SKM-1 (cell line): ENCODE data around the gene FOXP2.

Experiments
- DNase-seq: peaks from one replicate; lab custom pipeline; 2025; ENCODE audit not compliant: unreplicated experiment; lab: John Stamatoyannopoulos, UW

The FOXP2 gene

DNA sequence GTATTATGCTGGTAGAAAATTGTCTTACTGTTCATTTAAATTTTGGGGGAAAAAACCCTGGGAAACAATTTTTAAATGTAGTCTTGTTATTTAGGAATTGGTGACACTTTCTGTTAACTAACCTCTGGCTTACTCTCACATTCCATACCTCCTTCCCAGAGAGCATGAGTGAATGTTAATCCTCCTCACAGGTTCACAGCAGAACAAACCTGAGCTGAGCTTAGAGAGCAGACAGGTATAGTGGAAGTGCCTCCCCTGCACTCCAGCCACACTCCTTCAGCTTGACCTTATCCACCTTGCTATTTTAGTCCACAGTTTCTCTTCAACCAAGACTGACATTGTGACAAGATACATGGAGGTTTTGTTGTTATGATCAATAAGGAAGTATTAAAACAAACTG lies 235.9 kb downstream of the FOXP2 start:
- no peak for DNase-seq

DNA sequence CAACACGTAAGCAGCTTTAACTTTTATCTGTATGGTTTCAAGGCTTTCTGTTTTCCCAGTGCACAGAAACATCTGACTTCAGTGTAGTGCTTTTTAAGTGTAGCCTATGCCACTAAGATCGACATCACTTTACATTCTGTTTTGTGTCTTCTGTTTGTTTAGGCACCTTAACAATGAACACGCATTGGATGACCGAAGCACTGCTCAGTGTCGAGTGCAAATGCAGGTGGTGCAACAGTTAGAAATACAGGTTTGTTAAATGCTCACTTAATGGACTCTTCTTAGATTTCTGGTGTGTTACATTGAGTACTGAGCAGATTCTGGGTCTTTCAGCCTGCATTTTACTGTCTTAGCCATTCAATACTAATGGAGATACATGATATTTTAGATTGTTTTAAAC lies 237.4 kb downstream of the FOXP2 start:
- no peak for DNase-seq

DNA sequence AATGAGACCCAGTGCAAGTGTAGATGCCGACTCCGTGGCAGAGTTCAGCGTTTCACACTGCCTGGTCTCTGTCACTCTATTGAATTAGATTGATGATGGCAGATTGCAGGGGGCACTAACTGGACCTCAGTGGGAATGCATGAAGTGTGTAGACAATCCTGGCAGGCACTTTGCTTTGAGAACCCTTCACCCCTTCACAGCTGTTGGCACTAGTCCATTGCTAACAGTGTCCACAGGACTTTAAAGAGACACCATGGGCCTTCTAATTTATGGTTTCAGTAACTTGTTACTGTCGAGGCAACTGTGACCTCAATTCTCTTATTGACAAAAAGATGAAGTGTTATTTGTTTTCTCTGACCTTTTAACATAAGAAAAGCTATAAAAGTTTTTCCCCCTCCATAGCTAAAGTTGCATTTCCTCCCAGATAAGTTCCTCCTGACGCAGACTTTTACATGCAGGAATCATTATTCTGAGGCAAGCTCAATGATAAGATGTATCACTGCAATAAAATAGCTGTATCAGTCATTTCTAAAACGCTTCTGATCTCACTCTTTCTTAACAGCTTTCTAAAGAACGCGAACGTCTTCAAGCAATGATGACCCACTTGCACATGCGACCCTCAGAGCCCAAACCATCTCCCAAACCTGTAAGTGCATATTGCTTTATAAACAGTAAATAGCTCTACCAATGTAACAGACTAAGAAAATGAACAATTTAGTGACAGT lies 238.9 kb downstream of the FOXP2 start:
- DNase-seq, result no peak

DNA sequence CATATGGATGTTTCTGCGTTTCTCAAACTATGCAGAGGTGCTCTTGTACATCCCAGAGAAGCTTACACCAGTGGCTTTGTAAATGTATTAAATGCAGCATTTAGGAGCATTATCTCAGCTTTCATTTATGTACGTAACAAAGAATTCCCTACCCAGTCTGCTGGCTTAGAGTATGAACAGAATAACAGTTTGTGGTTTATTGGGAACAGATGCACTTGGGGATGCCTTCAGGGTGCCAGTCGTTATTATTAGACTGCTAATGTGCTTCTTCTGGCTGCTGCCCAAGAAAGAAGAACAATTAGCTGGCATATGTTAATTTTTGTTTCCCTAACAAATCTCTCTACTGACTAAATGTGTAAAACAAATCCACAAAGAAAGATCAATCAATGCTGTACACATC lies 241.9 kb downstream of the FOXP2 start:
- no peak for DNase-seq

DNA sequence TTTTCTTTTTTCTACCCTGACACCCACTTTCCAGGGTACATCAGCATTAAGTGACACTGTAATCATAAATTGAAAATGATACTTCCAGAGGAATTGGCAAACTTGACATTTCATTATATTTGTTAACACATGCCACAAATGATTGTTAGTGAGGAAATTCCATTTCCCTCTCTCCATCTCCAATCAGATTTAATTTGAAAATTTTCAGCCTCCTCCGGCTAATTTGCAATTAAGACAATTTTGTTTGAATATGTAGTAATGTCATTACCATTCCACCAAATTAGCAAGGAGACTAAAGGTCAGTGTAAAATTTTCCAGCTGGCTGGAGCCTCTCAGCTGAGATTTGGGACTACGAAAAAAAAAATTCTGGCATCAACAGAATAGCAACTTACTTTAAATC lies 242.7 kb downstream of the FOXP2 start:
- no peak for DNase-seq

DNA sequence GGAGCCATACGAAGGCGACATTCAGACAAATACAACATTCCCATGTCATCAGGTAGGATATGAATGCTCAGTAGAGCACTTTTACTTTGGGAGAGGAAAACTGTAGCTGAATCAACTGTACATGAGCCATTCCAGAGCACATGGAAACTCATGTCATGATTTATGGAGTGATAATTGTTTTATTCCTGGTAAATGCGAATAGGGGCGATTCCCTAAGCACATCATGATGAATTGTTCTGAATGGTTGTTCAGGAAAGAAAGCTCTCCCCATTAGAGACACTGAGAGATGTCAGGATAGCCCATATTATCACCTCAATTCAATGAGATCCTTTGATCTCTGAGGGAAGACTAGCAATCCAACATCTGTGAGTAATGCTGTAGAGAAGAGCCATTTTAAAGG lies 243.6 kb downstream of the FOXP2 start:
- no peak for DNase-seq

DNA sequence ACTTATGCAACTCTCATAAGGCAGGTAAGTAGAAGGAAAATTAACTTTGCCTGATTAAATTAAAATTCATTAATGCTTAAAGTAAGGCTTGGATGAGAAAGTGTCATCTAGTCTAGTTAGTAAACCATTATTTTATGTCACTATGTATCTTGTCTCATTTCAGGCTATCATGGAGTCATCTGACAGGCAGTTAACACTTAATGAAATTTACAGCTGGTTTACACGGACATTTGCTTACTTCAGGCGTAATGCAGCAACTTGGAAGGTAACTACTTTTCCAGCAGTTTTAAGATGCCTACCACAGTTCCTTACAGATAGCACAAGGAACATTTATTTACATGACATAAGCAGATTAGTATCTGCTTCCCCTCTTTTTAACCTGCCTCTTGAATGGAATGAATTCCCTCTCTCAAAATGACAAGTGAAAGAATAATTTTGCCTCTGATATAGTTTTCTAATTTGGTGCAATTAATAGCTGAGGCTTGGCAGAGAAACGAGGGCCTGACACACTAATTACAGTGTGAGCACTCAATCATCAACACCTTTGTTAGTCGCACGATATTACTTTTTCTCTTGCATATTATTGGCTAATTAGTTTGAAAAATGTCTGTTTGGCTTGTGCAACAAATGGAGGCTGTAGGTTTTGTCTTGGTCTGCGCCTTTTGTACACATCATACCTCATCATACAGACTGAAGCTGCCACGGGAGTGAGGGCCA lies 245.0 kb downstream of the FOXP2 start:
- DNase-seq, result no peak

DNA sequence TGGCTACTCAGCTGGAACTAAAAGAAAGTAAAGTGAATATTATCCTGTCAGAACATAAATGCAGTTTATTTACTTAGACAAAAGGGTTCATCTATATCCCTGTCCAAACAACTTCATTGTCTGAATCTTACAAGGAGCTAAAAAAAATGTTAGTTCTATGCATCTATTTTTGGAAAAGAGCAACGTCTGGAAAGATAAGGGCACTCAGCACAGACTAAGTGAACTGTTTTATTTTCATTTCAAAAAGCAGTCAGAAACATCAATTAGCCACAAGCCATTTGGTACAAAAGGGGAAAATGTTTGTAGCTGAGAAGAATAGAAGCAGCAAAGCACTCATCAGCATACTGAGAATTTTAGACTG lies 245.5 kb downstream of the FOXP2 start:
- DNase-seq, result no peak

DNA sequence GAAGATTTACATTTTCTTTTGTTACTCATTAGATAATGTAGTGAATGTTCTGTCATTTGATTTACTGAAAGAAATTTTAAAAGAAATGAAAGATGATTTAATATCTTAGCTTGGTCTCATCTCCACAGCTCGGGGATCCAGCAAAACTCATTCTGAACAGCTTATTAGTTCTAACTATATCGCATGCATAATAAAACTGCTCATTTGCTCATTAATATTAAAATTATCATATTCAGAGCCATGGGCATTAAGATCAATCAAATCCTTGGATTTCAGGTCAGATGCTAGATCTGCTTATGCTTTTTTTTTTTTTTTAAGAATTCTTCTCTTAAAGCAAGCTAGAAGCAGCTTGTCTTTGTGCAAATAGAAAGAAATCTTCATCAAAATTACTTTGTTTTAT lies 246.1 kb downstream of the FOXP2 start:
- DNase-seq, result no peak

DNA sequence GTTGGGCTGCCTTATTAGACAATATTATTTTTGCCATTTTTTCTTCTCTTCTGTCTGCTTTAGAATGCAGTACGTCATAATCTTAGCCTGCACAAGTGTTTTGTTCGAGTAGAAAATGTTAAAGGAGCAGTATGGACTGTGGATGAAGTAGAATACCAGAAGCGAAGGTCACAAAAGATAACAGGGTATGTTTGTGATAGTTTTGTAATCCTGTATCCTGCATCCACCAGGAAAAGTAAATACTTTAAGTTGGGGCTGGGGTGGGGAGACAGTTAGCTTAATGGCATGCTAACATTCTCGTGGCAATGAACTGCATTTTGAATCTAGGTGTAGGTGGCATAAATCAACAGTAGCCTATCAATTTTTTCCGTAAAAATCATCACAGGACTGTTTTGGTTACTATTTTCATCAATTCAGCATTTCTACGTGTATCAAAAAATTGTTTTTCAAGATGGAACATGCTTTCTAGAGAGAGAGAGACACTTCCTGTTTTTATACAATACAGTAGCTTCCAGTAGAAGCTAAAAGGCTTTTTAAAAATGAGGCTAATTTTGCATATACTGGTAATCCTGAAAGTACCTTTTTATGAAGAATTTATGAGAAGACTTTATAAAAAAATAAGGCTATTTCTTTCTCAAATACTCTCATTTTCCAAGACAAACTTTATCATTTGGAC lies 247.5 kb downstream of the FOXP2 start:
- no peak for DNase-seq

DNA sequence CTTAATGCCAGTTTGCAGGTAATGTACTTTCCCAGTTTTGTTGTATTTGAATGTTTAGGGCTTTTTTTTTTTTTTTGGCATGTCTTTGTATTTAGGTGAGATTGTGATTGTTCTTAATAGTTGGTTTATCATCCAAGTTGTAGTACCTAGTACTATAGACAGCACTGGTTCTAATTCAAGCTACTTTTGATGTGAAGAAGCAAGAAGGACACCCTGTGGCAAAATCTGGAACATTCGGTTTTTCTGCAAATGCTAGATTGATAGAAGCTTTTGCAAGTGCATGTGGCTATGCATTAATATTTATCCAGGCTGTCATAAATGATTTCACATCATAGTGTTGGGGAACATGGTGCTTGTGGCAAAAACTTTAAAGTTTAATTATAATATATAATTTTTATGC lies 248.9 kb downstream of the FOXP2 start:
- DNase-seq, result no peak

DNA sequence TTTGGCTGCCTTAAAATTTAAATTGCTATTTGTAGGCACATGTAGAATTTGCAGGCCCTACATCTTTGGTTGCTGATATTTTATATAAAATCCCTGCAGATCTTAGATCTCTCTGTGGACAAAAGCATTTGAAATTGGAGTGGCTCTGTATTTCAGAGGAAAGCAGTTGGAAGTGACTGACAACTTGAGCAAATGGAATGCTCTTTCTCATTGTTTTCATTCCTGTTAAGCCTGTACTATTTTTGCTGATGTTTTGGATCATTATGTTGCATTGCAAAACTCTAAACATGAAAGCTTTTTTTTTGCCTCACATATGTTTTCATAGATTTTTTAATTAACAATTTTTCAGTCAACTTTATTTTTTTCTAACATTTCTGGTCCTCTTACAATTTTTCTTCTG lies 256.1 kb downstream of the FOXP2 start:
- no peak for DNase-seq

DNA sequence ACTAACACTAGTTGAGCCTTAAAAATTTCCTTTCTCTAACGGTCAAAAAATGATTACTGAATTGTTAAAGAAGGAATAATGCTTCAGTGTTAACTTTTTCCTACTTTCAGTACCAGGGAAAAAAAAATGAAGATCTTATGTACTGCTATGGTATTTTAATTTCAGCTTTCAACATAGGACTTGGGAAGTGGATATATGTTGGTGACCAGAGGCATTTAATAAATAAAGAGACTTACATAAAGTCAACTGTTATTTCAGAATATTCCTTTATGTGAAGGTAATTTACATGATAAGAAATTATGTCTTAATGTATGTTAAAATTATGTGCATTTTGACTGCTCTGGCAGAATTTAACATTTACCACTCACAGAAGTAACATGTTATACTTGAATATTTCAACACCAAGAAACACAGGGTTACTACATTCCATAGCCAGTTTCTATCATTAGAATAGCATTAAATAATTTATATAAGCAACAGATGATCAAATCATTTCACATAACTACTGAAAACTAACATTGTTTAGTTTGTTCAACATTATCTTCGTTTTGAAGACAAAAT lies 257.0 kb downstream of the FOXP2 start:
- DNase-seq, result no peak

DNA sequence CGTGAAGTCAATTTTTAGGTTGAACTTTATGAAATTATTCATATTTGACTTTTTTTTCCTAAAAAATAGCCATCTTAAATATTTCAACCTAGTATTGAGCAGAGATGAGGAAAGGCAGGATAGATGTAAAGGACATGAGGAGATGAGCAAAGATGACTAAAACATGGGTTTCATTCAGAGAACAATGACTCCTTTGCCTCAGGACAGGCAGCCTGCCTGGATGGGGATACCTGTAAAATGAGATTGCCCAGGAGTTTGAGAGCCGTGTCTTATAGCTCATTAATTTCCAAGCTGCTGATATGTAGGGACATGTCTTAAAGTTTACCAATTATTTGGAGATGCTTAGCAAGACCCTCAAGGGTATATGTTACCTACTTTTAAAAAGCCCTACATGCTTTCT lies 263.5 kb downstream of the FOXP2 start:
- DNase-seq, result no peak

DNA sequence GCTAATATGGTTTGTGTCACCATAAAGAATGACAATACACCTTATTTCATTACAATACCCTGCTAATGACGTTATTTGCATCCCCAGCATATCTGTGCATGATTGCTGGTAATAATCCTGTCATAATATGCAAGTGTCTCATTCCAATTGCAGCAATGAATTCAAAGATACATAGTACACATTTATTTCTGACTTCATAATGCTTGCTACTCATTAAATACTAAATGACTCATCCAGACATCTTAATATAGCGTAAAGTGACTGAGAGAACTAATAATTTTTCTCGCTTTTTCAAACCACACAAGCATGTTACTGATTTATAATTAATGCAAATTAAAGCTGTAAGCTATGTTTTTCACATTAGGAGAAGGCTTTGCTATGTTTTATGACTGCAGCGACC lies 272.6 kb downstream of the FOXP2 start:
- no peak for DNase-seq

DNA sequence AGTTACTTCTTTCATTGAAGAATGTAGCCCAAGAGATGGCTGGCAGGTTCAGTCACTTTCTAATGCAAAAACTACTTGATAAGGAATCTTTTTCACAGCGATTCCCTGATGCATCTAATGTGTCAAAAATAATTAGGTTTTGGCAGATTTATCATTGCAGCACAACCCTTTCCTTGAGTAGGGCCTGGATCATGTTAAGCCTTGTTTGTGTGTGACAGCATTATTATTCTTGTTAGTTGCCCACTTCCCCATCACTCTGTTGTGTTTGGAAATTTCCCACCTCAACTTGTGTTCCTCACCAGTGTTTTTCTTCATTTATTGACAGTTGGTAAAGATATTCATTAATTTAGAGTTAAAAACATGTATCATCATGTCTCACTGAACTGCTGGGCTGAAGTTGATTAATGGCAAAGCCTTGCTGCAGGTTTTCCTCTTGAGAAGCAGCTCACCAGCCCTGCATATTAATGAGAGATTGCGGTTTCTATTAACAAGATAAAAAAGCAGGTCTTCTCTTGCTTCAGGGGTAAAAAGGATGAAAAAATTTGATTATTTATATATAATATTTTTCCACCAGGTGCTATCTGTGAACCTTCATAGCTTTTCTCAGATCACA lies 273.9 kb downstream of the FOXP2 start:
- DNase-seq, result no peak

DNA sequence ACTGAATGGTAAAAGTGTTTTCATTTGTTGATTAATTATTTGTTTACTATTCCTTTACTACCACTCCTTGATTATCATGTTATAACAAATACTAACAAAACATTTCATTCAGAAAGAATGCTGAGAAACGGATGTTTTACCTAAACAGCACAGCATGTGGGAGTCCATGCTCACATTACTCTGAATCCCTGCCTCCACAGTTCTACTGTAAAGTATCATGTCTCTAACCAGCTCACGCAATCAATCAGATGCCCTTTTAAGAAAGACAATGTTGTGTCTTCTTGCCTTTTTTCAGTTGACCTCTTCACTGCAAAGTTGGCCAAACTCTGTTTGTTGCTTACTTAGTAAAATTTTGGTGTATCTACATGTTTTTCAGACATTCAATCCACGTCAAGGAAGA lies 274.8 kb downstream of the FOXP2 start:
- no peak for DNase-seq

DNA sequence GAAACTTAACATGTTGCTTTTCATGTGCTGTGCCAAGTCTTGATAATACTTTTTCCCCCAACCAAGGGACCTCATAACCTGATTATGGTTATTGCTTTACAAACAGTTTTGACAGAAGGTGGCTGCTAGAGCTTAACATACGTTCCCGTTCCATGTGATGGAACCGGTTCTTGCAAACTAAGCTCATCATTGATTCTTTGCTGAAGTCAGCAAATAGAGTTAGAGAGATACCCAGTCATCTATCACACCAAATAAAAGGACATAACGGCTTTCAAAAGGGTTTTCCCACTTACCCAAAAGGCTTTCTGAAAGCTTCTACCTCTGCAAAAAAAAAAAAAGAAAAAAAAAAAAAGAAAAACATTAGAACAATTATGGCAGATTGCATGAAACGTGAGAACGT lies 277.0 kb downstream of the FOXP2 start:
- no peak for DNase-seq

DNA sequence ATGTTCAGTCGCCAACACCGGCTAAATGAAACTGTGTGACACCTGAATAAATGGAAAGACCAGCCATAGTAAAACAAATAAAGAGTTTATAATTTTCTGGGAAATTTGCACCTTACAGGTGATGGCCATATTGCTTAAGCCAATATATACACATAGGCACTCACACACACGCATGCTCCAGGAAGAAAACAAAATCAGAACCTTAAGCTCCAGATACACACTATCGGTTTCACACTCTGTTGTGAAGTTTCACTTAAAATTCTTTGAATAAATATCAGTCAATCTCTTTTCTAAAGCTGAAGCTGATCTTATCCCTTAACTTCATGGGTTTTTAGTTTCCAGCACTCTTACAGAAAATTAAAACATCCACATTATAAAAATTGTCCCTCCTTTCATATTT lies 280.6 kb downstream of the FOXP2 start:
- no peak for DNase-seq

DNA sequence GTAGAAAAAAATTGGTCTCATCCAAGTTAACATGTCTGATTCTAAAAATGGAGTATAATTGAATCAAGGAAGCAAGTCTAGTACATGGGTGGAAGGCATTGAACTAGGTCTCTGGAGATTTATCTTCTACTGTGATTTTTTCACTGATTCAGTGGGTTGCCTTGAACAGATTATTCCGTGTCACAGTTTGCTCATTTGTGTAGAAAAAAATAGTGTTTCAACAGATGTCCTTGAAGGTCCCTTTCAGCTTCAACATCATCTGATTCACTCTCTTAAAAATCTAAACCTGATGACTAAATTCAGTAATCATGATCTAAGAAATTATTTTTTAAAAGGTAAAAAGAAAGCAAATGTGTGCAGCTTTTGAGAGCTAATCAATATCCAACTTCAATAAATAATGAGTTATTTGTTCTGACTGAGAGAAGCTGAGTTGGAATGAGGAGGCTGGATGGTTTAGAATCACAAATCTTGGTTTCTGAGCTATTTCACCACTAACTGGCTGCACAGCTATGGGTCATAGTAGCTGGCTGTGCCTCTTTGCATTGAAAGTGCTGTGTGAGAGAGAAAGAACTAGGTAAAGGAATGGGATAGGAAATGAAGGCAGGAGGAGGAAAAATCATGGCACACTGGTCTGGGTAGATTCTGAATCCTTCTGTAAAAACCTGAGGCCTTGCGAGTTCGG lies 285.8 kb downstream of the FOXP2 start:
- no peak for DNase-seq

DNA sequence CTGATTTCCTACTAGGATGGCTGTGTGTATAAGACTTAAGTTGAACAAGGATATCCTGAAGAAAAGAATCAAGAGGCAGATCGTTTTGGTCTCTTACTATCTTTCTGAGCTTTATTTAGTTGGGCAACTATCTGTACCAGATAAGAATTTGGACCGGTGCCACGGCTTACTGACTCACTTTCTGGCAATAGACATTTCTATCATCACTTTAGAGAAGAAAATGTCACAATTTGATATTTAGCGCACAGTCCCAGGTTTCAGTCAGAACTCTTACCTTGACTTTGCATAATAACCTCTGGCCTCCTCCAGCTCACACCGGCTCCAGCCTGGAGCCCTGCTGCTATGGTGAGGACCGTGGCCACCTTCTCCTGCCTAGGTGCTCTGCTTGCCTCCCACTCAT lies 289.1 kb downstream of the FOXP2 start:
- no peak for DNase-seq
